Measurements from ENCODE around the gene NPL. TPM values are rescaled to one million over a fixed set of nuclear protein-coding genes. Genes with fewer than 3 reads are reported as not detected.
A peak's percentile ranks its signal among the peaks of the same experiment; 100 is the strongest.

NPL gene
- total RNA-seq, 2 donors from 2014 or later: 2.2 to 6.8 TPM

DNA sequence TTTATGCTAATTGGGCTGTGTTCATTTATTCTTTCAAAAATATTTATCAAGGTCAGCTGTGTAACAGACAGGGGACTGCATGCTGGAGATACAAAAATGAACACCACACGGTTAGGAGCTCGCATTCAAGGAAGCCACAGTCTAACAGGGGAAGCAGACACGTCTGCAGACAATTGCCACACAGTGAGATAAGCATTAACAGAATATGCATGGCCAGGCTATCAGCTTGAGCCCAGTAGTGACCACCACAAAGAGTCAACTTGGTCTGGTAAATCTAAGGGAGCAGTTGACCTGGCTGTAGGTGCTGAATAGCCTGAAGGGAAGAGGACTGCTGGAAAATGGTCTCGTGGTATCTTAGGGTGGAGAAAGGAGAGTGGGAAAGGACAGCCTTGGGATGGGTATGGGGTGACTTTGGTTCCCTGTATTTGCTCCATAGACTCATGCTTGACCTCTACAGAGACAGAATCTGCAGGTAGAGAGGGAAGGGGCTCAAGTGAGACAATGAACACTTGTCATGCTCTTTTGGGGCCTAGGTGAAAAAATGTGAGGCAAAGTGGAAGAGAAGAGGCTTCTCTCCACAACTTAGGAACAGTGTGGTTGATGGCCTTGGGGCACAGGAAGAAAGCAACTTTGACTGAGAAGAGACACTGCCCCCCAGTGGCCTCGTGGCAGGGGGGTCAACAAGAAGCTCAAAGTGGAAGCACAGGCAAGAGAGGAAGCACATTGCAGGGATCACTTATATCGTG is 7.6 kb upstream of the NPL start:
- no peaks in the 10 kb centered on the region for H3K36me3 ChIP-seq
- H3K4me3 ChIP-seq: no peak overlapping the region
- TF ChIP-seq POLR2AphosphoS5 (IDR thresholded peaks at IDR 0.05) (peak; percentile 26), POLR2A (IDR thresholded peaks at IDR 0.05) (no peak)
- TF ChIP-seq, protein P1, sequence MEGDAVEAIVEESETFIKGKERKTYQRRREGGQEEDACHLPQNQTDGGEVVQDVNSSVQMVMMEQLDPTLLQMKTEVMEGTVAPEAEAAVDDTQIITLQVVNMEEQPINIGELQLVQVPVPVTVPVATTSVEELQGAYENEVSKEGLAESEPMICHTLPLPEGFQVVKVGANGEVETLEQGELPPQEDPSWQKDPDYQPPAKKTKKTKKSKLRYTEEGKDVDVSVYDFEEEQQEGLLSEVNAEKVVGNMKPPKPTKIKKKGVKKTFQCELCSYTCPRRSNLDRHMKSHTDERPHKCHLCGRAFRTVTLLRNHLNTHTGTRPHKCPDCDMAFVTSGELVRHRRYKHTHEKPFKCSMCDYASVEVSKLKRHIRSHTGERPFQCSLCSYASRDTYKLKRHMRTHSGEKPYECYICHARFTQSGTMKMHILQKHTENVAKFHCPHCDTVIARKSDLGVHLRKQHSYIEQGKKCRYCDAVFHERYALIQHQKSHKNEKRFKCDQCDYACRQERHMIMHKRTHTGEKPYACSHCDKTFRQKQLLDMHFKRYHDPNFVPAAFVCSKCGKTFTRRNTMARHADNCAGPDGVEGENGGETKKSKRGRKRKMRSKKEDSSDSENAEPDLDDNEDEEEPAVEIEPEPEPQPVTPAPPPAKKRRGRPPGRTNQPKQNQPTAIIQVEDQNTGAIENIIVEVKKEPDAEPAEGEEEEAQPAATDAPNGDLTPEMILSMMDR (IDR thresholded peaks at IDR 0.05): peak in 3 of 4 experiments; percentile 57 to 68 (median 63)
- no peaks in the 10 kb centered on the region for H3K27me3 ChIP-seq (replicated peaks; ENCODE audit: insufficient read depth)
- intact Hi-C loops (cut with DNase I): loop anchor here (10.0 kb wide), 2 partner anchors 387 to 637 kb away; partner anchors contain the start of gene GLUL
- 63% methylated on average over 6 of the region's 6 CpGs for WGBS
- DNase-seq (ENCODE audit: low spot score): peak; percentile 53
- H3K4me1 ChIP-seq (replicated peaks): no peaks in the 10 kb centered on the region
- no peak overlapping the region for H3K27ac ChIP-seq
- H3K9me3 ChIP-seq: no peaks in the 10 kb centered on the region

DNA sequence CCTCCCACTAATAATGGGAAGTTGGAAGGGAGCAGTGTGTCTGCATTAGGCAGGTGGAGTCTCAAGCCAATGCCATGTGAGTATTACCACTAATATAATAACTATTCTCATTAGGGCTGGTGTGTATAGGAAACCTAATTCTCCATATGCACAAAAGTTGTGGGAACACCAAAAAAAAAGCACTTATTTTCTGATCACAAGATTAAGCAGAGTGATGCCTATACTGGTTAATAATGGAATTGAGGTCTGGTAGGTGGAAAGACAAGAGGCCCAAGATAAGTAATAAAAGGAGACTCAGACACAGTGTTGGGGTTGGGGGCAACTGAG is 7.0 kb upstream of the NPL start:
- H3K36me3 ChIP-seq: no peaks in the 10 kb centered on the region
- no peaks in the 10 kb centered on the region for H3K9me3 ChIP-seq
- H3K4me1 ChIP-seq (replicated peaks): no peaks in the 10 kb centered on the region
- no peak for DNase-seq (ENCODE audit: low spot score)
- H3K27ac ChIP-seq: no peak overlapping the region
- H3K4me3 ChIP-seq: no peak overlapping the region
- TF ChIP-seq, protein P1 (IDR thresholded peaks at IDR 0.05): peak in 1 of 4 experiments; percentile 4
- TF ChIP-seq POLR2A (IDR thresholded peaks at IDR 0.05): no peak
- intact Hi-C loops (cut with DNase I): loop anchor here (10.0 kb wide), 2 partner anchors 388 to 638 kb away; partner anchors contain the start of gene GLUL
- H3K27me3 ChIP-seq (replicated peaks; ENCODE audit: insufficient read depth): no peaks in the 10 kb centered on the region

DNA sequence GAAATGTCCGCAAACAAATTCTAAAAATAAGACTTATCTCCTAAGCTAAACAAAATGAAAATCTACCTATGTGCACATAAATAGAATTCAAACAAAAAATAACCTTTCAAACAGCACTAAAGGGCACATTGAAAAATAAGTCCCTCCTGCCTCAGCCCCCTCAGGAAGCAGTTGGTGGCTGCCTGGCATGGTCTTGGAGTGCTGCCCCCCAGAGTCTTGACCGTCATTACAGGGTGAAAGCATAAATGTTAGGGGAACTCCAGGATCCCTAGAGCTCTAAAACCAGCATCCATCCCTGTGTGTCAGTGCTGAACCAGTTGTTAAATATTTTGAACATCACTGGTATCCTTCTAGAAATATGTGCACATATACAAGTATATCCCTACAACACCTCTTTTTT is 6.5 kb upstream of the NPL start:
- WGBS: 68% methylated on average over 2 of the region's 2 CpGs

DNA sequence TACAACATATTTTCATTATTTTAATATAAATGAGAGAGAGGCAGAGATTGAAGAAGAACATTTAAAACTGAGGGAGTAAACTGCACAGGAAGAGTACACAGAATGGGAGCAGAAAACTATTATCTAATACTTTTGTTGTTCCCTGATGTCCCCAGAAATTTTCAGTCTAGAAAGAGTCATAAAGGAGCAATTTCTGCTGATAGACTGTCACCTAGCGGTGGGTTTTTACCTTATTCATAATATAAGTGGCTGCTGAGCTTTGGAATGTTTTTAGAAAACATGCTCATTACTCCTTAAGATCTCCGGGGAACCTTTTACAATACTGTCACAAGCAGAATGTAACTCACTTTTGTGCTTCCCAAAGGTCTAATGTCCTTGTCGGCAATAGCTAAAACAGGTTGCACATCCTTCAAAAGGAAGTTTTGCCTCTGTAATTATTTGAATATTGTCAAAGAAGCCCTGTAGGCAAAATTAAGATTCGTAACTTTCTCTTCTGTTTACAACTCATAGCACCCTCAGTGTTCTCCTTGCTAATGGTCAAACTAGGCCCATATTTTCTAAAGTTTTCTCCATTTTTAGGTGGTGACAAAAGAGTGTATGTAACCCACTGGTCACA is 4.9 kb upstream of the NPL start:
- WGBS: 30% methylated on average over 4 of the region's 4 CpGs
- H3K4me1 ChIP-seq (replicated peaks): no peaks in the 10 kb centered on the region
- no peaks in the 10 kb centered on the region for H3K9me3 ChIP-seq
- no peak overlapping the region for H3K27ac ChIP-seq
- H3K4me3 ChIP-seq: no peak overlapping the region
- no peak for TF ChIP-seq POLR2AphosphoS5 (IDR thresholded peaks at IDR 0.05)
- TF ChIP-seq, protein P1 (IDR thresholded peaks at IDR 0.05): peak; percentile 53 to 92 (median 81)
- no peaks in the 10 kb centered on the region for H3K27me3 ChIP-seq (replicated peaks; ENCODE audit: insufficient read depth)
- H3K36me3 ChIP-seq: no peaks in the 10 kb centered on the region
- intact Hi-C loops (cut with DNase I): loop anchor here (5.0 to 10.0 kb wide), 4 partner anchors 53 to 697 kb away; partner anchors contain the start of genes DHX9 and GLUL
- peak; percentile 40 for DNase-seq (ENCODE audit: low spot score)

More for the DNA sequence above, 6.5 kb upstream of the NPL start:
- TF ChIP-seq POLR2AphosphoS5 (IDR thresholded peaks at IDR 0.05) (no peak), POLR2A (IDR thresholded peaks at IDR 0.05) (no peak)
- TF ChIP-seq, protein P1 (IDR thresholded peaks at IDR 0.05): no peak
- Histone ChIP-seq H3K9me3 (no peaks in the 10 kb centered on the region), H3K4me3 (no peak overlapping the region), H3K27ac (no peak overlapping the region), H3K36me3 (no peaks in the 10 kb centered on the region), H3K27me3 (replicated peaks; ENCODE audit: insufficient read depth) (no peaks in the 10 kb centered on the region), H3K4me1 (replicated peaks) (no peaks in the 10 kb centered on the region)
- no peak for DNase-seq (ENCODE audit: low spot score)
- intact Hi-C loops (cut with DNase I): loop anchor here (1.0 to 10.0 kb wide), 3 partner anchors 182 to 638 kb away; partner anchors contain the start of gene GLUL
